WERI-Rb-1 (cell line): ENCODE data around the gene ATAD1.

ENCODE experiments used
- DNase-seq: peaks from one replicate; pipeline ENCODE4 v3.0.0-alpha.2; 2020
- H3K27ac ChIP-seq: fragments of 250-450 bp; sonication (Bioruptor Pico); 2 replicates; pipeline ENCODE4 v1.5.1; 2020; ENCODE audit warnings: mild to moderate bottlenecking, moderate library complexity
- H3K27me3 ChIP-seq: fragments of 250-450 bp; sonication (Bioruptor Pico); 2 replicates; pipeline ENCODE4 v1.5.1; 2021; ENCODE audit warnings: mild to moderate bottlenecking, low read depth, moderate library complexity; ENCODE audit not compliant: insufficient read depth, severe bottlenecking
- H3K36me3 ChIP-seq: fragments of 250-450 bp; sonication (Bioruptor Pico); 2 replicates; pipeline ENCODE4 v1.5.1; 2020; ENCODE audit warnings: mild to moderate bottlenecking, moderate library complexity
- H3K4me3 ChIP-seq: 2 replicates; pipeline ENCODE4 v1.5.1; 2011; ENCODE audit warnings: low read depth, mild to moderate bottlenecking, control low read depth, low read length
- H3K9me3 ChIP-seq: fragments of 250-450 bp; sonication (Bioruptor Pico); 2 replicates; pipeline ENCODE4 v1.5.1; 2021; ENCODE audit warnings: mild to moderate bottlenecking, moderate library complexity; ENCODE audit not compliant: severe bottlenecking
- CTCF ChIP-seq: IDR thresholded peaks from 2 replicates; pipeline ENCODE4 v1.5.1; 2011; ENCODE audit warnings: low read depth, mild to moderate bottlenecking, control low read depth, inconsistent platforms, low read length

ATAD1 gene

GRCh38 chr10:87799860-87800259, 18.2 kb downstream of the ATAD1 start:
- H3K4me3 ChIP-seq = no peak overlapping the region
- no peak overlapping the region for H3K27ac ChIP-seq
- no peaks in the 10 kb centered on the region for H3K27me3 ChIP-seq
- H3K36me3 ChIP-seq = peaks cover 55% of the 10 kb centered on the region
- H3K9me3 ChIP-seq = peaks cover 6% of the 10 kb centered on the region
- DNase-seq = no peak
- no peak for TF ChIP-seq CTCF

- no peaks in the 10 kb centered on the region for H3K27me3 ChIP-seq
- no peak for DNase-seq
- no peak overlapping the region for H3K4me3 ChIP-seq
- no peak for TF ChIP-seq CTCF
- H3K36me3 ChIP-seq = peaks cover 39% of the 10 kb centered on the region
- peaks cover 6% of the 10 kb centered on the region for H3K9me3 ChIP-seq
- no peak overlapping the region for H3K27ac ChIP-seq
Measured at GRCh38 chr10:87798082-87798481, 19.9 kb downstream of the ATAD1 start.

GRCh38 chr10:87794285-87794684, 23.7 kb downstream of the ATAD1 start:
- H3K36me3 ChIP-seq = peaks cover 36% of the 10 kb centered on the region
- no peak overlapping the region for H3K27ac ChIP-seq
- H3K27me3 ChIP-seq = no peaks in the 10 kb centered on the region

GRCh38 chr10:87790185-87790584, 27.8 kb downstream of the ATAD1 start:
- no peaks in the 10 kb centered on the region for H3K27me3 ChIP-seq
- no peak for TF ChIP-seq CTCF
- H3K4me3 ChIP-seq = no peak overlapping the region
- no peak overlapping the region for H3K27ac ChIP-seq
- H3K36me3 ChIP-seq = peaks cover 37% of the 10 kb centered on the region
- no peaks in the 10 kb centered on the region for H3K9me3 ChIP-seq
- no peak for DNase-seq

More at GRCh38 chr10:87794285-87794684, 23.7 kb downstream of the ATAD1 start:
- TF ChIP-seq CTCF = no peak
- H3K4me3 ChIP-seq = no peak overlapping the region
- H3K9me3 ChIP-seq = no peaks in the 10 kb centered on the region
- DNase-seq = no peak

GRCh38 chr10:87786421-87786820, 31.6 kb downstream of the ATAD1 start:
- no peaks in the 10 kb centered on the region for H3K27me3 ChIP-seq
- no peak overlapping the region for H3K27ac ChIP-seq
- H3K4me3 ChIP-seq = no peak overlapping the region
- H3K9me3 ChIP-seq = no peaks in the 10 kb centered on the region
- peaks cover 36% of the 10 kb centered on the region for H3K36me3 ChIP-seq
- TF ChIP-seq CTCF = no peak
- no peak for DNase-seq

- Histone ChIP-seq H3K36me3 (peaks cover 13% of the 10 kb centered on the region), H3K9me3 (no peaks in the 10 kb centered on the region), H3K27me3 (no peaks in the 10 kb centered on the region), H3K27ac (no peak overlapping the region), H3K4me3 (no peak overlapping the region)
- DNase-seq = no peak
- TF ChIP-seq CTCF = no peak
Measured at GRCh38 chr10:87782721-87783120, 35.3 kb downstream of the ATAD1 start.
